Kidney (tissue), 14 donors: ENCODE measurements around the gene MAML2. TPM values are rescaled to one million over a fixed set of nuclear protein-coding genes. Genes with fewer than 3 reads are reported as not detected.

Experiments used
- DNase-seq, 5 donors: peaks; one replicate each; pipeline ENCODE4 v3.0.0-alpha.2; 2013 to 2020
- FAIRE-seq: peaks from 2 replicates; lab custom pipeline; 2012; peaks lifted over from hg19 to GRCh38; lab: Jason Lieb, UNC
- H3K27ac ChIP-seq, 2 donors: one replicate each; pipeline ENCODE4 v1.7.0; 2013; ENCODE audit warnings: low read depth in 2 of 2, low read length in 2 of 2, inconsistent platforms in 1 of 2
- H3K27me3 ChIP-seq: one replicate; pipeline ENCODE4 v1.7.1; 2013; ENCODE audit warnings: low read length, inconsistent platforms; ENCODE audit not compliant: control insufficient read depth, insufficient read depth
- H3K36me3 ChIP-seq, 3 donors: one replicate each; pipeline versions ENCODE4 v1.7.0 to v1.7.1; 2013; ENCODE audit warnings: low read length in 3 of 3, control low read depth in 1 of 3, inconsistent platforms in 1 of 3; ENCODE audit not compliant: insufficient read depth in 3 of 3, control insufficient read depth in 2 of 3
- H3K4me1 ChIP-seq, 3 donors: one replicate each; pipeline versions ENCODE4 v1.7.0 to v1.7.1; 2013; ENCODE audit warnings: low read length in 3 of 3, inconsistent platforms in 1 of 3, low read depth in 1 of 3; ENCODE audit not compliant: control insufficient read depth in 2 of 3, insufficient read depth in 2 of 3
- H3K4me3 ChIP-seq, 3 donors: one replicate each; pipeline versions ENCODE4 v1.7.0 to v1.8.1; 2013; ENCODE audit warnings: low read length in 3 of 3, control low read depth in 1 of 3, inconsistent platforms in 1 of 3
- H3K9ac ChIP-seq, 3 donors: one replicate each; pipeline versions ENCODE4 v1.7.0 to v1.7.1; 2013; ENCODE audit warnings: low read length in 3 of 3, control low read depth in 1 of 3, inconsistent platforms in 1 of 3
- H3K9me3 ChIP-seq, 3 donors: one replicate each; pipeline versions ENCODE4 v1.7.0 to v1.7.1; 2013; ENCODE audit warnings: low read length in 3 of 3, control low read depth in 1 of 3, inconsistent platforms in 1 of 3; ENCODE audit not compliant: control insufficient read depth in 2 of 3, insufficient read depth in 1 of 3
- CTCF ChIP-seq: IDR thresholded peaks from 3 replicates; pipeline ENCODE4 v1.5.1; 2012; ENCODE audit warnings: mild to moderate bottlenecking, moderate library complexity, borderline replicate concordance; ENCODE audit not compliant: insufficient read depth; ENCODE audit errors: extremely low read depth
- intact Hi-C: fragments of 100-400 bp; cut with DNase I; formaldehyde crosslinking; loops from one replicate; pipeline ENCODE4 v1.11.1; 2022
- polyA plus RNA-seq: library from polyadenylated mRNA; stranded (reverse); fragments of 350-450 nt; fragmentation: Illumina TruSeq; extraction: RNeasy Lipid Tissue Mini Kit (QIAGEN cat#74804); gene quantifications from one replicate; pipeline ENCODE4 v1.2.3, GENCODE V29; 2014; ENCODE audit warnings: low read depth, low replicate concordance; ENCODE audit not compliant: insufficient read depth
- total RNA-seq: library from RNA; stranded (reverse); fragmentation: NEBNext Ultra II Directional; extraction: Animal tissue kit (Norgen Biotek cat#: 25700); gene quantifications from one replicate; pipeline ENCODE4 v1.2.1, GENCODE V29; 2021
- donor health status: control.
- donor health status: control.
- donor health status: control.
- donor health status: control.
- donor health status: control.
- donor health status: DM: yes; HTN: yes; CAD: no.
- donor health status: Normal renal cell carcinoma (clear cell type).

Gene MAML2
- total and polyA plus RNA-seq, 2 donors from 2014 or later = 4.9 to 32.3 TPM

DNA sequence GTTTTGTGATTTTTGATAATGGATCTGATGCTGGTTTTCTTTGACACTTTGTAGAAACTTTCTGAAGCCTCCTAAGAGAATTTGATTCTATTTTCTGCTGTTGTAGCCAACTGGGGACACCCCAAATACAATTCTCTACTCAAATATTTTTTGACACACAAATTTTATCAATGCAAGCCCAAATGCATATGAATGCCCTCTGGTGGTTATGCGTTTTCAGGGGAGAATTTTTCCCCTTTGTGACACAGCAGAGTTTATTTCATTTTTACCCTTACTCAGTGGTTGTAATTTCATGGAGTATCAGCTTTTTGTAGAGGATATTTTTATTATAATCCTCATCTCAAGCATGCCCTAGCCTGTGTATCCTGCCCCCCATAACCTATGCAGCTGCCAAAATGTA, 374.4 kb downstream of the MAML2 start:
- Histone ChIP-seq H3K4me1 (no peaks in the 10 kb centered on the region), H3K9ac (no peak overlapping the region), H3K9me3 (no peaks in the 10 kb centered on the region), H3K4me3 (no peak overlapping the region), H3K36me3 (no peaks in the 10 kb centered on the region), H3K27me3 (no peaks in the 10 kb centered on the region), H3K27ac (no peak overlapping the region)
- DNase-seq (no peak), FAIRE-seq (no peak)
- TF ChIP-seq CTCF = peak; percentile 2
- intact Hi-C loops = no loop called here

DNA sequence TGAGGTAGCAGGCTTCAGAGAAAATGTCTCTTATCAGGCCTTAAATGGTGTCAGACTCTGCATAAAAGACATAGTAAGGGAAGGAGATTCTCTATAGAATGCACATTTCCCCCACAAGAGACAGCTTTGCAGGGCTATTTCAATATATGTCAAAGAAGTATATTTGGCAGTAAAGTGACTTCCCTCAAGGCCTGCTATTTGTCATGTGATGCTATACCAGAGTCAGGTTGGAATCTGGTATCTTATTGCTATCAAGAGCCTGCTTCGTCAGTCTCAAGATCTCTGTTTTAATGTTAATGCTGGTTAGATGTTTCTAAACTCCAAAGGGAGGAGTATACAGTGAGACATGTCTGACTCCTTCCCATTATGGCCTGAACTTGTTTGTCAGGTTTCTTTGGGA, 378.7 kb downstream of the MAML2 start:
- TF ChIP-seq CTCF = no peak
- H3K27me3 ChIP-seq = no peaks in the 10 kb centered on the region
- FAIRE-seq (no peak), DNase-seq (no peak)
- no peaks in the 10 kb centered on the region for H3K36me3 ChIP-seq
- no peak overlapping the region for H3K27ac ChIP-seq
- H3K4me3 ChIP-seq = no peak overlapping the region
- no peaks in the 10 kb centered on the region for H3K9me3 ChIP-seq
- intact Hi-C loops = no loop called here
- no peak overlapping the region for H3K9ac ChIP-seq
- no peaks in the 10 kb centered on the region for H3K4me1 ChIP-seq

DNA sequence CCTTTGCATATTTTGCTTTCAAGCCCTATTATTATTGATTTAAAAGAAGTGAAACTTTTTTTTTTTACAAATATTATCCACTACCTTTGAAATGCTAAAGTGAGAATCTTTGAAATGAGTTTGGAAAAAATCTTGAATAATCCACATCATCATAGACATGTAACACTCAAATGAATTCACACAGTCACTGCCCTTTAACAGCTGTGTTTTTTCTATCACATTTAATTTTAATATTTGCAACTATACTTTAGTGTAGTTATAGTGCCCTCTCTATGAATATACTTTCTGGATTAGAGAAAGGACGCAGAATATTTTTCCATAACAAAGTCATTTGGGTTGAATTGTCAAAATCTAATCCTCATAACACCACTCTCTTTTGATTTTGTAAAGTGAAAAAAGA, 381.2 kb downstream of the MAML2 start:
- Histone ChIP-seq H3K36me3 (no peaks in the 10 kb centered on the region), H3K4me3 (no peak overlapping the region), H3K27ac (no peak overlapping the region), H3K27me3 (no peaks in the 10 kb centered on the region), H3K9me3 (no peaks in the 10 kb centered on the region), H3K9ac (no peak overlapping the region), H3K4me1 (no peaks in the 10 kb centered on the region)
- DNase-seq (no peak), FAIRE-seq (no peak)
- intact Hi-C loops = no loop called here
- no peak for TF ChIP-seq CTCF

GRCh38 chr11:95950905-95951304, 392.1 kb downstream of the MAML2 start:
- intact Hi-C loops = no loop called here
- TF ChIP-seq CTCF = no peak
- FAIRE-seq = peak; percentile 32

More at GRCh38 chr11:95950905-95951304, 392.1 kb downstream of the MAML2 start:
- no peaks in the 10 kb centered on the region for H3K36me3 ChIP-seq
- no peak overlapping the region for H3K9ac ChIP-seq
- DNase-seq = no peak
- H3K4me1 ChIP-seq = no peaks in the 10 kb centered on the region
- no peaks in the 10 kb centered on the region for H3K27me3 ChIP-seq
- no peak overlapping the region for H3K27ac ChIP-seq
- H3K9me3 ChIP-seq = no peaks in the 10 kb centered on the region
- no peak overlapping the region for H3K4me3 ChIP-seq
